Measurements from ENCODE around the gene NNMT. TPM values are rescaled to one million over a fixed set of nuclear protein-coding genes. Genes with fewer than 3 reads are reported as not detected.
A peak's percentile ranks its signal among the peaks of the same experiment; 100 is the strongest.
"Not testable (repeated sequence)": the region's sequence is repeated elsewhere in the genome, so short reads cannot be mapped to it uniquely, and the experiment has no call there.

The NNMT gene
- total RNA-seq, 1 donor from 2014 or later: 26.4 TPM

DNA sequence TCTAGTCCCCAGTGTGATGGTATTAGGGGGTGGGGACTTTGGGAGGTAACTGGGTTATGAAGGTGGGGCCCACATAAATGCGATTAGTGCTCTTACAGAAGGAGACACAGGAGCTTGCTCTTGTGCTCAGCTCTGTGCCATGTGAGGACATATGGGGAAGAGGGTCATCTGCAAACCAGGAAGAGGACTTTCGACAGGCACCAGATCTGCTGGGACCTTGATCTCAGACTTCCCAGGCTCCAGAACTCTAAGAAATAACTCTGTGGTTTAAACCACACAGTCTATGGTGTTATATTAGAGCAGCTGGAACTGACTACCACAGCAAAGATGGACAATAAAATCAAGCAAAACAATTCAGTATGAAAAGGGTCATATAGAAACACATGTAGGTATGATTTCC is 26.7 kb downstream of the NNMT start:
- intact Hi-C loops (cut with micrococcal nuclease): no loop called here
- ATAC-seq (no peak), DNase-seq (no peak)

DNA sequence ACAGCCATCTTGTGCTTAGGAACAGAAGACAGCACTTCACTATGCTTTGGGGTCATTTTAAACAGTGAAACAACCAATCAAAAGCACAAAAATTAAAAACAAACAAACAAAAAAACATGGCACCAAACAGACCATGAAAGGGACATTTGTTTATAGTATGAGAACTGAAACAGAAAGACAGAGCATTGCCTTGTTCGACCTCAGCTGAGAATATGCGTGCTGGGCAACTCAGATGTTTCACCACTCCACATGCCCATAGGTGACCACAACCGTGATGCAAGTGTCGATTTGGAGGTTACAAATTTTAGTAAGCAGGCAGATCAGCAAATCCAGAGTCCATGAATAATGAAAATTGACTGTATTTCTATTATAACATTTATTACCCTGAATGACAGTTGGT is 30.0 kb downstream of the NNMT start:
- intact Hi-C loops (cut with micrococcal nuclease): no loop called here
- DNase-seq: no peak
- no peak for ATAC-seq

DNA sequence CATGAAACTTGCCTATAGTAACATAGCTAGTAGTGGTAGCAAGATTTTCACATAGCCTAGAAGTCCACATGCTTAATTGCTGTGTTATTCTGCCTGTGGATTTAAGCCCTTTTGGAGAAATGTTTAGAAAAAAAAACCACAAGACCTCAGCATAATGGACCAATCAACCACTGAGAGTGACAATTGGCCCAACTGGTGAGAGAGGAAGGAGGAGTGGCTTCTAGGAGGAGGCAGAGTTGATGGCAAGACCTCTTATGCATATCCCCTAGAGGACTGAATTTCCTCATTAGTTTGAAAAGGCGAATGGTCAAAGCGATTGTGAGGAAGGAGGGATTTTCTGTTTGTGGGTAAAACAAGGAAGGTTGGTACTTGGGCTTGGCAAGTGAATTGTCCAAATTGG is 30.6 kb downstream of the NNMT start:
- DNase-seq (no peak), ATAC-seq (no peak)

DNA sequence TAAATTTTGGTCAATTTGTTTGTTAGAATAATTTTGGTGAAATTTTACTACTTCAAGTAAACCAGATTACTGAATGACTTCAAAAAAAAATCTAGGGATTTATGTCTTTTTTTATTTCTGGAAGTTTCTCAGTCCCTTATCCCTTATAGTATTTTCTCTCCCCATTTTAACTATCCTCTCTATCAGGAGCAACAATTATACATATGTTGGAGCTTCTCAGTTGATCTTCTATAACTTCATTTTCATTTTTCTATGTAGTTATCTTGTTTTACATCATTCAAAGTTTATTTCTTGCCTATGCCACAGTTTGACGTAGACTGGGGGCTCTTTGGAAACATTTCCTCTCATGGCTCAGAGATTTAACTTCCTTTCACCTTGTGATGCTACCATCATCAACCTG is 34.2 kb downstream of the NNMT start:
- ATAC-seq: no peak
- intact Hi-C loops (cut with micrococcal nuclease): no loop called here
- DNase-seq: no peak

More for the DNA sequence above, 30.6 kb downstream of the NNMT start:
- intact Hi-C loops (cut with micrococcal nuclease): no loop called here

DNA sequence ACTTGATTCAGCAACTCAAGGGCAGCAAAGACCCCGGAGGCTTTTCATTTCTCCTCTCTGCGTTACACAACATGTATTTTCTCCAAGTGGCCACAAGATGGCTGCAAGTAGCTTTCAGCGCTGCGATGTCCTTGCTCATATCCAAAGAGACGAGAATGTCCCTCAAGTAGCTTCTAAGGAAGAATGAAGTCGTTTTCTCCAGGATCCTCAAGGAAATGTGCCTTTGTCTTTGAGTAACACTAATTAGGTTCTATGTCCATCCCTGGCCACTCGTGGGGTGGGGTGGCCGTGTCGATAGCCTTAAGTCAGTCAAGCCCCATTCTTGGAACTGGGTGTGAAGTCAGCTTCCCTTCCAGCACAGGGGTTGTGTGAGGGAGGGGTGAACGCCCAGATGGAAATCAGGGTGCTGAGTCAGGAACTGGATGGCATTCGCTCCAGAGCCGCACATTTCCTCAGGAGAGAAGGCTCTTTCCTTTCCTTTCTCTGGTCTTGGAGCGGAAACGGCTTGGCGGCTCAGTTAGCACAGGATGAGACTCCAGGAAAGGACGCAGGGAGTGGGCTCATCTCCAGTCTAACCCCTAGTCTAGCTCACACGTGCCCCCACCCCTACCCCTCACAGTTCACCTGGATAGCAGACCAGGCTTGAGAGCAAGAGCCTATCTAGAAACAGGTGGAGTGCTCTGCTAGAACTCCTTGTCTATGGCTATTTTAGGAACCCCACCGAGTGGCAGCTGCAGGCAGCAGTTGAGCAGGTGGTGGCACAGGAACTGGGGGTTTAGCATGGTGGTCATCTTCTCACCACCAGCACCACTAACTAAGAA is 44.3 kb downstream of the NNMT start:
- DNase-seq (peak; percentile 33), ATAC-seq (peak; percentile 89)
- intact Hi-C loops (cut with micrococcal nuclease): loop anchor here (5.0 kb wide), 1 partner anchor 422 kb away; no protein-coding TSS in a partner anchor

DNA sequence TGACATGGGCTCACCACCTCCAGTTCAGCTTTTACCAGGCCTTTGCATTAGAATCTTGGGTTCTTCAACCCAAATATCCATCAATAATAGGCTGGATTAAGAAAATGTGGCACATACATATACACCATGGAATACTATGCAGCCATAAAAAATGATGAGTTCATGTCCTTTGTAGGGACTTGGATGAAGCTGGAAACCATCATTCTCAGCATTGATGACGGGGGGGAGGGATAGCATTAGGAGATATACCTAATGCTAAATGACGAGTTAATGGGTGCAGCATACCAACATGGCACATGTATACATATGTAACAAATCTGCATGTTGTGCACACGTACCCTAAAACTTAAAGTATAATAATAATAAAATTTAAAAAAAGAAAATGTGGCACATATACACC is 45.5 kb downstream of the NNMT start:
- not testable (repeated sequence) for DNase-seq

DNA sequence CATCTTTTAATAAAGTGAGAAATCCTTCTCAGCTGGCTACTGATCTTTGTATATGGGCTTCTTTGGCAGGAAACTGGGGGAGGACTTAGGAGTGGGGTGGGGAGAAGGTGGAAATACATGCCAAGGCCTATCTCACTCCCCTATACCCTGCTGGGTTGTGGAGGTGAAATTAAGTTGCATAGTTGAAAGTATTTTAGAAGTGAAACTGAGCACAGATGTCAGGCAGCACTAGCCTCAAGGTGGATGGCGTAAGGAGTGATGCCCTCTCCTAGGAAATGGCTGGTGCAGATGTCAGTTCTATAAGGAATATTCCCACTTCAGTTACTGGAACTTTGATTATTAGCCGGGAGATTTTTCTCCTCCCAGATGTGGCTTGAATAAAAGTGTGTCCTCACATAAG is 46.3 kb downstream of the NNMT start:
- intact Hi-C loops (cut with micrococcal nuclease): loop anchor here (5.0 kb wide), 1 partner anchor 420 kb away; no protein-coding TSS in a partner anchor
- ATAC-seq (no peak), DNase-seq (no peak)

More for the DNA sequence above, 45.5 kb downstream of the NNMT start:
- not testable (repeated sequence) for ATAC-seq
- intact Hi-C loops (cut with micrococcal nuclease): loop anchor here (5.0 kb wide), 1 partner anchor 421 kb away; no protein-coding TSS in a partner anchor

DNA sequence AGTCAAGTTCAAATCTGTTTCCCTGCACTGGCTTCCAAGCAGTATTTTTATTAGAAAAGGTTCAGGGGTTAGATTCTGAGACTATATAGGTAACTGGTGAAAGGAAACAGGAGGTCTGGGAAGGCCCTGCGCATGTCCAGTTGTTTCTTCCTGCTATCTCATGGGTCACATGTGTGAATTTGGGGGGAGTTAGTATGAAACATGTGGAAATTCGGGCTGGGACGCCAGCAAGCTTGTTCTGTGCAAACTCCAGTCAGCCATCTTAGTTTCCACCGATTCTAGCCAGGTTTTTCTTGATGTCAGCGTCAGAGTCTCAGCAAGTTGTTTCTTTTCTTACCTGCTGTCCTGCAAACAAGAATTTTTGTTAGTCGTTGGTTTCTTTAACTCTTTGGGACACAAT is 46.8 kb downstream of the NNMT start:
- ATAC-seq: no peak
- no peak for DNase-seq
- intact Hi-C loops (cut with micrococcal nuclease): loop anchor here (5.0 kb wide), 1 partner anchor 419 kb away; no protein-coding TSS in a partner anchor

DNA sequence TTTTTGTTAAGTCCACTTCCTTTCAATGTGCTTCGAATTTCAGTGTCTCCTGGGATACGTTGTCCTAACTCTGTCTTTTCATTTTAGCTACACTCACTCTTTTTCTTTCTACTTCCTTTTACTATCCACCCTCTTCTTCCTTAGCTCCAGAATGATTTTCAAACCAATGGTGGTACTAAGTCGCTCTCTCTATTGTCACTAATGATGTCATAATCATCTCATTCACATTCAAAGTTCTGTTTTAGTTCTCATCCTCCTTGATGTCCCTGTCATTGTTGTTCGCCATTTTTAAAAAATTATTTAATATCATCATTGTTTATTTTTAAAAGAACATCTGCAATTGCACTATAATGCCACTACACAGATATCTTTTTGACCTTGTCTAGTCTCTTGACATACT is 47.3 kb downstream of the NNMT start:
- intact Hi-C loops (cut with micrococcal nuclease): loop anchor here (5.0 kb wide), 1 partner anchor 419 kb away; no protein-coding TSS in a partner anchor
- DNase-seq (no peak), ATAC-seq (no peak)

DNA sequence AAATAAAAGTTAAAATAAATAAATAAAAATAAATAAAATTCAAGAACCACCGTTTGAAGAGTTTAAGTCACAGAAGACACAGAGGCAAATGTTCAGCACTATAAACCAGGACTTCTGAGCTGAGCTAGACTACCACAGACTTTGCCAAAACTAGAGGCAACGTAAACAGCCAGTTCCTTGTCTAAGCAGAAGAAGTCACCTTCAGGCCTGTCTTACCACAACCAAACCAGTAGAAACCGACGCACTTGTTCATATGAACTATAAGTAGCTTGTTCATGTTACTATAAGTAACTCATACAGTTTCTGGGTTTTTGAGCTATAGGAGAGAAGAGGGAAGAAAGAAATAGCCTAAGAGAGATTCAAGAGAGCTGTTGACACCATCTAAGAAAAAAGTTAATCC is 48.3 kb downstream of the NNMT start:
- ATAC-seq: no peak
- intact Hi-C loops (cut with micrococcal nuclease): loop anchor here (5.0 kb wide), 1 partner anchor 418 kb away; no protein-coding TSS in a partner anchor
- no peak for DNase-seq

DNA sequence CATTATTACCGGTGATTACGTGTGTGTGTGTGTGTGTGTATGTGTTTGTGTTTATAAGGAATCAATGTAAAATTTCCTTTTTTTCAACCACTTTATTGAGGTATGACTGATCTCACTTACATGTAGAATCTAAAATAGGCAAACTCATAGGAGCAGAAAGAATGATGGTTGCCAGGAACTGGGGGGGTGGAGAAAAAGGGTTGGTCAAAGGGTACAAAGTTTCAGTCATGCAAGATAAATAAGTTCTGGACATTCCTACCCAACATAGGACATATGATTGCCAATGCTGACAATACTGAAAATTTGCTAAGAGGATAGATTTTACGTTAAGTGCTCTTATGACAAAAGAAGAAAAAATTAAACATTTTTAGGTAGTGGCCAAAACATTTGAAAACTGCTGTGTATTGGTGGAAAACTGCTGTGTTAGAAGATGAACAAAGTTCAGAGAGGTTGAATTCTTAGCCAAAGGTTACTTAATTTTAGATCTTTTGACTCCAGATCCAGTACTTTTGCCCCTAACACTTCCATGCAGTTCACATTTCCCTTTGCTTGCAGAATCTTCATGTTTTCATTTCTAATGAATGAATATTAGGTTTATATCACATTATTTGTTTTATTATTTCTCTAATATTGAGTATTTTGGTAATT is 49.5 kb downstream of the NNMT start:
- DNase-seq (no peak), ATAC-seq (no peak)
- intact Hi-C loops (cut with micrococcal nuclease): no loop called here

DNA sequence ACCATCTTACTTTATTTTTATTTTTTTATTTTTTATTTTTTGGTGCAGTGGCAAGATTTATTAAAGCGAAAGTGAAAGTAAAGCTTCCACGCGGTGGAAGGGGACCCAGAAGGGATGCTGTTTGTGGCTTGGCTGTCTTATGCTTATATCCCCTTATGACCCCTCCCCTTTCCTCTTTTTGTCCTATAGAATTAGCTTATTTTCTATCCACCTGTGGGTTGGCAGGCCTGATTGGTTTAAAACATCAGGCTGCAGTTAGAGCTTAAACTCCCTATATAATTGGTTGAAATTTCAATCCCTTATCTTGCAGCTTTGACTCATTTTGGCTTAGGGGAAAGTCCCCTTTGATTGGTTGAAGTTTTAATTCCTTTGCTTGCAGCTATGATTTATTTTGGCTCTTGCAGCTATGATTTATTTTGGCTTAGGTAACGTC is 50.5 kb downstream of the NNMT start:
- intact Hi-C loops (cut with micrococcal nuclease): no loop called here
- ATAC-seq (no peak), DNase-seq (no peak)

DNA sequence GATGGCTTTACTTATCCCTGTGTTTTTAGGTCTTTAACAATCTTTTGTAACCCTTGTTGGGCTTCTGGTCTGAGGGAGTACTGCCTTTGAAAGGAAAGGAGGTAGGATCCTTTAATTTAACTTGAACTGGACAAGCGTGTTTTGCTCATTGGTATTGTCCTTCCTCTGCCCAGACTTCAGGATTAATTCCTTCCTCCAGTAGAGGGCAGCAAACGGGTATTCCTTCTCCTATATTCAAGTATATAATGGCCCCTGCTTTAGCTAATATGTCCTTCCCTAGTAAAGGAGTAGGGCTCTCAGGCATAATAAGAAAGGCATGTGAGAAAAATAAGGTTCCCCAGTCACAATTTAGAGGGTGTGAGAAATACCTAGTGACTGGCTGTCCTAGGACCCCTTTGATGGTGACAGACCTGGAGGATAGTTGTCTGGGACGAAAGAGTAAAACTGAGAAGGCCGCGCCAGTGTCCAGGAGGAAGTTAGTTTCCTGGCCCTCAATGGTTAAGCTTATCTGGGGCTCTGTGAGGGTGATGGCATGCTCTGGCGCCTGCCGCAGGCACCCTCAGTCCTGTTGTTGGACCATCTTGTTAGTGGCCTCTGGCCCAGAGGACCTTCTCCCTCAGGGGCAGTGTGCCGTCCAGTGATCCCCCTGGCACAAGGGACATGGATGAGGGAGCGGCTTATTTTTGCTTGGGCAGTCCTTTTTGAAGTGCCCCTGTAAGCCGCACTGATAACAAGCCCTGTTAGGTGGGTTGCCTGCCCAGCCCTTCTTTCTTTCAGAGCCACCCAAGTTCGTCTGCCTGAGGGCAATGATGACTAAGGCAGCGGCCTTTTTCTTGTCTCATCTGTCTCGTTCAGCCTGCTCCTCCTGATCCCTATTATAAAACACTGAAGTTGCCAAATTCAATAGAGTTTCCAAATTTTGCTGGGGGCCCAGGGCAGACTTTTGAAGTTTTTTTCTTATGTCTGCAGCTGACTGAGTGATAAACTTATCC is 52.3 kb downstream of the NNMT start:
- intact Hi-C loops (cut with micrococcal nuclease): no loop called here
- no peak for DNase-seq
- peak; percentile 80 for ATAC-seq

DNA sequence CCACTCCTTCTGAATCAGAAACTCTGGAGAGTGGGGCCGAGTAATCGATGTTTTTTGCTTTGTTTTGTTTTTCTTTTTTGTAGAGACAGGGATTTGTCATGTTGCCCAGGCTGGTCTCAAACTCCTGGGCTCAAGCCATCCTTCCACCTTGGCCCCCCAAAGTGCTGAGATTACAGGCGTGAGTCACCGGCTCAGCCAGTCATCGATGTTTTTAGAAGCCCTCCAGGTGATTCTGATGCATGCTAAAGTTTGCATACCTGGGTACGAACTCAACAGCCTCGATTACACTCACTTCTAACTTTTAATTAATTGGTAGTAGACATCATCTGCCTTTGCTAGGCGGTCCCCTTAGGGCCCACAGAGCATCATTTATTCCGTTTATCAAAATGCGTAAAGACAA is 53.8 kb downstream of the NNMT start:
- intact Hi-C loops (cut with micrococcal nuclease): no loop called here
- DNase-seq: no peak
- ATAC-seq: no peak

DNA sequence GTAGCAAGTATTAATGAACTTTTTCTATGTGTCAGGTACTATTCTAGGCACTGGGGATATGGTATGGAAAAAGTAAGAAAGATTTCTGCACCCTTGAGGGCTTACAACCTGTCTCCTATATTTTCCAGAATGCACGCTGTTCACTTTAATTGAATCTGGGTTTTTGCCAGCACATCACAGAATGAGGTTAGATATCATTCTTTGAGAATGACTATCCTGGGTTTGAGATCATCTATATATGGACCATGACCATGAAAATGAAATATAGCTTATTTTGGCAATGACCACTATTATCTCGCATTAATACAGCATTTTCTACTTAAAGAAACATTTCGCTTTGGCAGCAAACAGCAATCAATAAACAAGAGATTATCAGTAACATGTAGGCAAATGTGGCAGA is 57.2 kb downstream of the NNMT start:
- DNase-seq: no peak
- ATAC-seq: no peak
- intact Hi-C loops (cut with micrococcal nuclease): no loop called here

DNA sequence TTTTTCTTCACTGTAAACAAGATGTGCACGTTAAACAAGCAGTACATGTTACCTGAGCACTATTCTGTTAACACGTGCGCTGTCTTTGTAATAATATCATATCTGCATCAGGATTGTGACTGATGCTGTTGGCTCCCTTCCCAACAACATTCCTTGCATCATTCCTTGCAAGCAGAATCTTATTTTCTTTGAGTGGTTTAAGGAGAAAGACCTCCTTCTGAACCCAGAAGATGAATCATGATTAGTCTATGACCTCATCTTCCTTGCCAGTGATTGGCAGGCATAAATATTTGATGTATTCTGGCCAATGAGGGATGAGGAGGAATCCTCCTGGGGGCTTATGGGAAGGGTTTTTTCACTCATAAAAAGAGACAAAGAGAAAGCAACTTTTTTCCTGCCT is 57.9 kb downstream of the NNMT start:
- intact Hi-C loops (cut with micrococcal nuclease): no loop called here
- no peak for ATAC-seq

DNA sequence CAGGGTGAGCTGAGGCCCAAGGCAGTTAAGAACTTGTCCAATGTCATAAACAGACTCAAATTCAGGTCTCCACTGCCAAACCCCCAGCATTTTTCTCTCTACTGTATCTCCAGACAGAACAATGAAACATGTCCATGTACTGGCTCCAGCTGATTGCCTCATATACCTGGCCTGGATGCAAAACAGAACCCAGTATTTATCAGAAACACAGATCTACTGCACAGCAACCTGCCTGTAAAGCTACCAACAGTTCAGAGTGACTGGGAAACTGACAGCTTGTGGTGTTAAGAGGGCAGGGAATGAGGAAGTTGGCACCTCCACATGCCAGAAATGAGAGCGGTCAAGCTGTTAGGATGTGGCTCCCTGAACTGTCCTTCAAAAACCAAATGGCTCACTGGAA is 62.5 kb downstream of the NNMT start:
- no peak for ATAC-seq
- intact Hi-C loops (cut with micrococcal nuclease): no loop called here
- DNase-seq: no peak

More for the DNA sequence above, 57.9 kb downstream of the NNMT start:
- no peak for DNase-seq

DNA sequence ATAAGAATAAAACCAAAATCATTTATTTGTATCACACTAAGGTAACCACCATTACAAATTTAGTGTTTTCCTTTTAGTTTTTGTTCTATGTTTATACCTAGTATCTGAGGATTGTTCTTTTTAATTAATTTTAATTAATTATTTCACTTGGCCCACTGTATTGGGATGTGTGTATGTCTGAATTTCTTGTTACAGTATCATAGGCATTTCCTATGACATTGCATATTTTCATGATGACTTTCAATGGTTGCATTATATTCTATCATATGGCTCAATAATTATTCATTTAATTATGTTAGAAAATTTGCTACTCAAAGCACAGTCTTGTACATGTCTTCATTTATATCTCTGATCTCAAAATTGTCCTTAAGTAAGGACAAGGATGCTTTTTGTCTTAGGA is 63.1 kb downstream of the NNMT start:
- no peak for ATAC-seq
- intact Hi-C loops (cut with micrococcal nuclease): no loop called here
- no peak for DNase-seq

DNA sequence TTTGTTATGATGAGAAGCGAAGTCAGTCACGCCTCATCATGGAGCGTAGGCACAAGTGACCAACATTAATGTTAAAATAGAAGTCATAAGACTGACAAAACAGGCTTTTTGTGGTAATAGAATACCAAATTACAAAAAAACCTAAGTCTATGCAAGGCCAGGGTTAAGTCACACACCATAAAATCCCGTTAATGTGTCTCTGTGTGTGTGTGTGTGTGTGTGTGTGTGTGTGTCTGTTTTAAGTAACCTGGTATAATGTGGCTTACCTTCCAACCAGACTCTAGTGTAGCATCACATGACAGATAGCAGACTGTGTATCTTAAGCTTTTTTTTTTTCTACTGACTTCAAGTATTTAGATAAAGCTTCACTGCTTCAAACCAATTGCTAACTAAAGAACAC is 66.1 kb downstream of the NNMT start:
- DNase-seq: no peak
- ATAC-seq: no peak

More for the DNA sequence above, 66.1 kb downstream of the NNMT start:
- intact Hi-C loops (cut with micrococcal nuclease): no loop called here
